Cardiac septum (tissue), 1 donor: Measurements from ENCODE around the gene RNF123. TPM values are rescaled to one million over a fixed set of nuclear protein-coding genes. Genes with fewer than 3 reads are reported as not detected.
A peak's percentile ranks its signal among the peaks of the same experiment; 100 is the strongest.

Experiments
- DNase-seq: peaks from one replicate; pipeline ENCODE4 v3.0.0-alpha.2; 2020; ENCODE audit warnings: low spot score
- intact Hi-C: fragments of 100-400 bp; cut with DNase I; formaldehyde crosslinking; loops from one replicate; pipeline ENCODE4 v1.14.0; 2022
- total RNA-seq: library from RNA; stranded (reverse); fragmentation: NEBNext Ultra II Directional; extraction: Animal tissue kit (Norgen Biotek cat#: 25700); gene quantifications from one replicate; pipeline ENCODE4 v1.2.1, GENCODE V29; 2021
- donor health status: DM: no; HTN: no; CAD: no.

Gene RNF123
- total RNA-seq, 1 donor from 2014 or later: 59.4 TPM

DNA sequence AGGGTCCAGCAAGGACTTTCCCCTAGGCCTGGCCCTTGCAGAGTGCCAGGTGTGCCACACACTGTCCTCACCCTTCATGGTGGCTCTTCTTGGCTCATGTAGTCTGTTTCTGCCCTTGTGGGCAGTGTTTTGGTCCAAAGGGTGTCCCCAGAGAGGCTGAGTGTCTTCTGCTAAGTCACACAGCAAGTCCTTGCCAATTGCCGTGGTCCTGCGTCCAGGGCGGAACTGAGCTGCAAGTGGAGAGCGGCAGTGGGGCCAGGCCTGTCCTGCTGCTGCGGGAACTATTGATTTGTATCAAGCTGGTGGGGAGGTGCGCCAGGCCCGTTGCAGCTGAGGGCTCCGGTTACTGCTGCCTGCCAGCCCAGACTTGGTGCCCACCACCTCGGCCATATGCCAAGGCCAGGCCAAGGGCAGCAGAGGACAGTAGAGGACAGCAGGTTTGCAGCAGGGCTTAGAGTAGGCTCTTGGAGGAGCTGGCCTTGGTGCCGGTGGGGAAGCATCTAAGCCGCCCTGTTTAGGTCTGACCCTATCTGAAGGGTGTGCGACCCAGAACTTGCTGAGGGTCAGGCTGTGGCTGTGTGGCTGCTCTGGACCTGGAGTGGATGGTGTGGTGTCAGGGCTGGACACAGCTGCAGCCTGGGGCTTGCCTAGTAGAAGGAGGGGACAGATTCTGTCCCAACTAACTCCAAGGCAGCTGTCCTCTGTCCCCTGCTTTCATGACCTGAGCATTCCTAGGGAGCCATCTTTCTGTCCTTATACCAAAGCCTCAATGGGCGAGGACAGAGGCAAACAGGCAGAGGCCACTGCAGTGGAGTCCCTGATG, 25.6 kb downstream of the RNF123 start:
- DNase-seq: no peak

GRCh38 chr3:49715611-49716121, 26.3 kb downstream of the RNF123 start:
- intact Hi-C loops: no loop called here
- DNase-seq: no peak

More for the DNA sequence above, 25.6 kb downstream of the RNF123 start:
- intact Hi-C loops: no loop called here

DNA sequence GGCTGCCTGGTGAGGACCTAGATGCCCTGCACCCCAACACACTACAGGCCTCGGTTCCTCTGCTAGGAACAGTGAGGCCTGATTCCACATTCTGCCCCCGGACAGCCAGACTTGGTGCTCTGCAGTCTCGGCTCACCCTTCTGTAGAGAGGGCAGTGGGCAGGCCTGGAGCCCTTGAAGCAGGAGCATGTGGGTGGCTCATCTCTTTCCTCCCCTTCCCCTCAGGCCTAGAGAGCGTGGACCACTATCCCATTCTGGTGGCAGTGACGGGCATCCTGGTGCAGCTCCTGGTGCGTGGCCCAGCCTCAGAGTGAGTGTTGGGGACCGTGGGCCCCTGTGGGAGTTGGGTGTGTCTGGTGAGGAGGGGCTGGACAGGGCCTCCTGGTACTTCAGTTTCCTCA, 26.8 kb downstream of the RNF123 start:
- no peak for DNase-seq
- intact Hi-C loops: no loop called here

- DNase-seq: peak; percentile 53
- intact Hi-C loops: no loop called here
Measured at GRCh38 chr3:49716691-49717210, 27.4 kb downstream of the RNF123 start.

DNA sequence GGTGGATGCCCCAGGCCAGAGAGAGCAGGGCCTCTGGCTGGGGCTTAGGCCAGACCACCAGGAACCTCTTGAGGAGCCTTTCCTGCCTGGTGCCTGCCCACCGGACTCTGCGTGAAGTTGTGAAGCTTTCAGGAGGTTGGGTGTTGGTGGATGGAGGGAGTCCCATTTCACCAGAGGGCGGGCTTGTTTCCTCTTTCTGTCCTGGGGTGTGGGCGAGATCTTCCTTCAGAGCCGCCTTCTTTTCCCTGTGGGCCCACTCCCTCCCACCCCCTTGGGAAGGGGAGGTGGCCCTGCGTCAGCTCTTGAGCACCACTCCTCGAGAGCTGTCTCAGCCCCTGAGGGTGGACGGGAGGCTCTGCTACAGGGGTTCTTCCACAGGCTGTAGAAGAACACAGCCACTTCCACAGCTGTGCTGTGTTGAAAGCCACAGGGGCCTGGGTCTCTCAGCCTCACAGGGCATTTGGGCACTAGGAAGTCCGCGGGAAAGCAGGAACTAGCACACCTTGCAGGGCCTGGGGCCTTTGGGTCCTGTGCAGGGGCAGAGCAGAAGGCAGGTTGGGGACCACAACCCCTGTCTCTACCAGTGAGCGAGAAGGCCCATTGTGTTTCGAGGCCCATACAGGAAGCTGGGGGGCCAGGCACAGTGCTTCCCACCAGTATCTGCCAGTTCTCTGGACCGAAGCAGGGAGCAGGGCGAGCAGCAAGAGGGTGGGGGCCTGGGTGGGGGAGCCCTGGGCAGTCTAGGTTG, 28.0 kb downstream of the RNF123 start:
- intact Hi-C loops: no loop called here
- peak; percentile 58 for DNase-seq

- DNase-seq: peak; percentile 73
- intact Hi-C loops: no loop called here
Measured at GRCh38 chr3:49717959-49718857, 28.9 kb downstream of the RNF123 start.

GRCh38 chr3:49718858-49719213, 29.5 kb downstream of the RNF123 start:
- intact Hi-C loops: no loop called here
- DNase-seq: no peak

GRCh38 chr3:49719214-49719884, 30.0 kb downstream of the RNF123 start, which contains the start of gene AMIGO3:
AMIGO3 (minus strand) TSS chr3:49719684; CDS start chr3:49719465, 219 bp downstream.
- DNase-seq: peak; percentile 97
- intact Hi-C loops: no loop called here

DNA sequence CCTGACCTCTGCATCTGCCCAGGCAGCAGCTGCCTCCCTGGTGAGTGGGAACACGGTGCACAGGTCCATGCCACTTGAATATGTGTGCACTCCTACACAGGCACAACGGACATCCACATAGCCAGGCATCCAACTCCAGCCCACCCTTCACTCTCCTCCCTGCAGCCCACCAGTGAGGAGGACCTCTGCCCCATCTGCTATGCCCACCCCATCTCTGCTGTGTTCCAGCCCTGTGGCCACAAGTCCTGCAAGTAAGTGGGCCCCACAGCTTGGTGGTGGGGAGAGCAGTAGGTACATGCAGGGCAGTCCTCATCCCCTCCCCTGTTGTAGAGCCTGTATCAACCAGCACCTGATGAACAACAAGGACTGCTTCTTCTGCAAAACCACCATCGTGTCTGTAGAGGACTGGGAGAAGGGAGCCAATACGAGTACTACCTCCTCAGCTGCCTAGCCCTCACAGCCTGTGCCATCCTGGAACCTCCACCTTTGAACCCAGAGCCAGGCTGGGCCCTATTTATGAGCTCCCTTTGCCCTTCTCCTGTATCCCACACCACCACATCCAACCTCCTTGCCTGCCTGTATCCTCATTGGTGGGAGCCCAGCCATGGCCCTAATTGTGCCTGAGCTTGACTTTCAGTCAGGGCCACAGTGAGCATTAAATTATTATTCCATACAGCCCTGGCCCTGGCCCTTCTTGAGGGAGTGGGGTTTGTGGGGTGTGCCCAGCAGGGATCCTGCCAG, 31.7 kb downstream of the RNF123 start:
- DNase-seq: no peak
- intact Hi-C loops: loop anchor here (5.0 kb wide), 1 partner anchor 66 kb away; the partner anchor contains the start of gene IP6K1

- intact Hi-C loops: loop anchor here (5.0 kb wide), 1 partner anchor 66 kb away; the partner anchor contains the start of gene IP6K1
- DNase-seq: peak; percentile 47
Measured at GRCh38 chr3:49721596-49721895, 32.2 kb downstream of the RNF123 start.

DNA sequence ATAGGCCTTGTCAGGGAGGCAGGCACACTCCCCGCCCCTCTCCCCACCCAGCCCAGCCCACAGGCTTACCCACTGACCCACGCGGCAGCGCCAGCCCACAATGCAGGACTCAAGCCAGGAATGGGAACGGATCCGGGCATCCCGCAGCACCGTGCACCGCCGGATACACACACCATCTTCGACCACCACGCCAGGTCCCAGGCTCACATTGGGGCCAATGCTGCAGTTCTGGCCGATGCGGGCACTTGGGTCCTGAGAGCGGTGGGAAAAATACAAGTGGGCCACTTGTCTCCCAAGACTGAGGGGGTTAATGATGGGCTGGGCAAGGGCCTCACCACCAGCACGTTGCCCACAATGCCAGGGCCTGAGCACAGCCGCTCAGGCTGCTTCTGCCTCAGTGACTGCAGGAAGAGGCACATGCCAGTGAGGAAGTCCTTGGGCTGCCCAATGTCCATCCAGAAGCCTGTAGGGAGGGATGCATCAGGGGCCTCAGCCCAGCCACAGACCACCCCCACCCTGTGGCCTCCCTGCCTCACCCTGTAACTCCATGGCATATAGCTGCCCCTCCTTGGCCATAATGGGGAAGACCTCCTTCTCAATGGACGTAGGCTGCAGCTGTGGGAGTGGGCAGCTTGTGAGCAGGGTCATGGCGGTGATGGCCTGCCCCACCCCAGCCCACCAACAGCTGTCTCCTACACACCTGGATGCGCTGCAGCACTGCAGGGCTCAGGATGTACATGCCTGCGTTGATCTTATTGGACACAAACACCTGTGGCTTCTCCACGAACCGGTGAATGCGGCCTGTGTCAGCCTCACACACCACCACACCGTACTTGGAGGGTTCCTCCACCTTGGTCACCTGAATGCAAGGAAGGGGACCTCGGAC, 32.8 kb downstream of the RNF123 start:
- intact Hi-C loops: loop anchor here (5.0 kb wide), 1 partner anchor 65 kb away; the partner anchor contains the start of gene IP6K1
- peak; percentile 72 for DNase-seq

- DNase-seq: peak; percentile 58
- intact Hi-C loops: loop anchor here (5.0 kb wide), 1 partner anchor 64 kb away; the partner anchor contains the start of gene IP6K1
Measured at GRCh38 chr3:49722896-49723295, 33.5 kb downstream of the RNF123 start.

DNA sequence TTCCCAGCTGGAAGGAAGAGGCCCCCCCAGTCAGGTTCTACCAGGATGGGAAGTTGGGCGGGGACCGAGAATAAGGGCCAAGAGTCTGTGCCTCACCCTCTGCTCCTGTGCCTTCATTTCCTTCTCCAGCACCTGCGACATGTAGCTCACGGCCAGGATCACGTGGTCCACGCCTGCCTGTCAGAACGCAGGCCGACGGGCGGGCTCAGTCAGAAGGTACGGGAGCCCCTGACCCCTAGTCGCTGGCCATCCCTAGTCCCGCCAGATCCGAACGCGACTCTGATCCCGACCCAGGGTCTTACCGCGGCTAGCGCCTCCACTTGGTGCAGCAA, 33.9 kb downstream of the RNF123 start:
- intact Hi-C loops: loop anchor here (5.0 kb wide), 1 partner anchor 64 kb away; the partner anchor contains the start of gene IP6K1
- DNase-seq: peak; percentile 77

DNA sequence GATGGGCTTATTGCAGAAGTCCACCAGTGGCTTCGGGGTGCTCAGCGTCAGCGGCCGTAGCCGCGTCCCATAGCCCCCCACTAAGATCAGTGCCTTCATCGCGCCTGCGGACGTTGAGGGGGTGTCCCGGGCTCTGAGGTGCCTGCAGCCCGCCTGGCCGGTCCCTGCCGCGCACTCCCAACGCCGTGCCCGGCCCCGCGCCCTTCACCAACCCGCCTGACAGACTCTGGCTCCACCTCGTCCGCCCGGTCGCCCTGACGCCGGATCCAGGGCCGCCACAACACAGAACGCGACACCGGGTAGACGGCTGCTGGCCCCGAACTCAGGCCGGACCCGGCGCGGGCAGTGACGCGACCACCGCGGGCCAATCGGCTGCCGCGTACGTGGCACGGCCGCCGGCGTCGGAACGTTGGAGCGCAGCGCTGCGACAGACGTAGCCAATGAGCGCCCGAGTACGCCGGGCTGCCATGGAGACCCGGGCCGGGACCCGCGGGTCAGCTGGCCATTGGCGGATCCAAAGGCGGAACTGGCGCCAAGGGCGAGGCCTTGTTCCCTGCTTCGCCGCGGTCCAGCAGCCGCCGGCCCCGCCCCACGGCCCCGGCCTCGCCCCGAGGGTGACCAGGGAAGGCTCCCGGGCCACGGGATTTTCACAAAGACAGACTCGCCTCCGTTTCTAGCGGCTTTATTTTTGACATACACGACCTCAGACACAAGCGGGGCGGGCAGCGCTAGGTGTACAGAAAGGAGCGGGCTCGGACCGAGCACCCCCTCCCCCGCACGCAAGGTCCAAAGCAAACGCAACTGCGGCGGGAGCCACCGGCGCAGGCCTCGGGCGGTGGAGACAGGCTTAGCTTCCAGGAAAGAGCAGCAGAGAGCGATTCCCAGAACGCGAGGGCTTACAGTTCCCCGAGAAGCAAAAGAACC, 34.5 kb downstream of the RNF123 start, which contains the start of gene GMPPB:
TSS of gene GMPPB (minus strand) at position 324 of the 924 bp plus-strand sequence. CDS start at position 99, 225 bp downstream.
- intact Hi-C loops: loop anchor here (5.0 kb wide), 1 partner anchor 63 kb away; the partner anchor contains the start of gene IP6K1
- DNase-seq: peak; percentile 99

DNA sequence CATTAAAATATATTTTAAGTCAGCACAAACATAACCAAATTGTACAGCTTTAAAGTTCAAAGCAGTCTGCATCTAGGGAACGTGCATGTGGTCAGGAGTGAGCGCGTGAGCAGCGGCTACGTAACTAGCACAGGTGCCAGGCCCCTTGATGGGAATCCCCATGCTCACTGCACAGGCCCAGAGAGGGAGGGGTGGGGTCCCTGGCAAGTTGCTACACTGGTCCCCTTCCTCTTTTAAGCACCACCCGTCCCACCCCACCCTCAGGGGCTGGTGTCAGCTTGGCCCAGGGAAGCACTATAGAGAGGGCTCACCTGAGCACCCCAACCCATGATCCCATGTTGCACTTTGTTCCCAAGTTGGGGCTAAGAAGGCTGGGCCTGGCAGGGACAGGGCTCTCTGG, 35.2 kb downstream of the RNF123 start:
- intact Hi-C loops: loop anchor here (5.0 kb wide), 1 partner anchor 63 kb away; the partner anchor contains the start of gene IP6K1
- DNase-seq: peak; percentile 71
